ENCODE data around the gene PTPN7. TPM values are rescaled to one million over a fixed set of nuclear protein-coding genes. Genes with fewer than 3 reads are reported as not detected.
A peak's percentile ranks its signal among the peaks of the same experiment; 100 is the strongest.
"Not testable (repeated sequence)": the region's sequence is repeated elsewhere in the genome, so short reads cannot be mapped to it uniquely, and the experiment has no call there.

PTPN7 gene
- total RNA-seq: 0.13 TPM in 2 replicates

DNA sequence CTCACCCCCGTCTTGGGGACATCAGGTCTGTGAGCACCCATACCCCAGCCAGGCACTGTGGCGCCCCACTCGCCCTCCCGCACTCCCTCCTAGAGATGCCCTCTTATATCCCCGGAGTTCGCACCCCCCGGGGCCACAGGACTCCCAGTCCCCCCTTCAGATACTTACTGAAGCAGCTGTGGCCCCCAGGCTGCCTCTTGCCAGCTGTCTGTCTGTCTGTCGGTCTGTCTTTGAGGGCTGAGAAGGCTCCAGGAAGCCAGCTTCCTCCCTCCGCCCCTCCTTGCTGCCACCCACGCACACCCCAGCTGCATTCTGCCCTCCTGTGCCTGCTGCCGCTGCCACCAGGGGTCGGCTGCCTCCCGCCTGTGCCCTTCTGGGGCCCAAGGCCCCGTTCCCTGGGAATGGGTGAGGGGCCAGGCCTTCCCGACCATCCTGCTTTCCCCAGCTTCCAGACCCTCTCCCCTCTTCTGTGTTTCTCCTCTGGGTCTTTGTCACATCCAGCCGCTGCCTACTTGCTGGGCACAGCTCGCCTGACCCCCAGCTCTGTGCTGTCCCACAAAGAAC is at the start of gene PTPN7:
PTPN7 (minus strand) TSS at position 226 of the 564 bp plus-strand sequence. CDS start 1,200 bp downstream, outside the sequence.
- DNase-seq (ENCODE audit: low read depth in 2 of 2): no peak

DNA sequence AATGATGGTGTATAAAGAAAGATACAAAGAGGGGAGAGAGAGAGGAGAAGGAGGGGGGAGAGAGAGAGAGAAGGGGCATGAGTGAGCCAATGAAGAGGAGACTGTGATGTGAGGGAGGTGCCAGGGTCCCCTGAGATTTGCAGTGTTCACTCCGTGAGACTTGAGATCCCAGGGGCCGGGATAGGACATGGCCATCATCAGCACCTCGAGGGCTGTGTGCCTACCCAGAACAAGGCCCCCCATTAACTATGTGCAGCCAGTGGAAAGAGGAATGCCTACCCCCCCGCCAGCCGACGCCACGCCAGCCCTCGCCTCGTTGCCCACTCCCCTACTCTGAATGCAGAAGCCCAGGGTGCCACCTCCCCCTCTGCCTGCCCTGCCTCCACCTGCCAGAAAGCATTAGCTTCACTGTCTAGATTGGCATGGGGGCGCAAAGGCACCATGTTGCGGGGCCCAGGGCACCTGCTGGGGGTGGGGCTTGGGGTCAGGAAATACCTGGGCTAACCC is 48.0 kb upstream of the PTPN7 start:
- no peak for DNase-seq (ENCODE audit: low read depth in 2 of 2)

DNA sequence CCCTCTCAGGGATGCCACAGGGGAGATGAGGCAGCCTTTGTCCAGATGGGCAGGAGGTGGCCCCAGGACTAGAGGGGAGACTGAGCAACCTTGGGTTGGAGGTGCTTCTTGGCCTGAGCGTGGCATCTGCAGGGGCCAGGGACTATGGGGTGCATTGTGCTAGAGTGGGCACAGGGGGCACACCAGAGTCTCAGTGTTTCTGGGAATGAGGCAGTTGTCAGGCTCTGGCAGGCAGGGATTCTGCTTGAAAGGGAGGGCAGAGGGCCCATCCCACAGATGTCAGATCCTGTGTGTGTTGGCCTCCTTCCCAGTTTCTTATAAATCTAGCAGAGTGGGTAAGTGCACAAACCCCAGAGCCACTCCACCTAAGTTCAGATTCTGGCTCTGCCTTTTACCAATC is 46.9 kb upstream of the PTPN7 start:
- DNase-seq (ENCODE audit: low read depth in 2 of 2): peak; percentile 30 to 64

DNA sequence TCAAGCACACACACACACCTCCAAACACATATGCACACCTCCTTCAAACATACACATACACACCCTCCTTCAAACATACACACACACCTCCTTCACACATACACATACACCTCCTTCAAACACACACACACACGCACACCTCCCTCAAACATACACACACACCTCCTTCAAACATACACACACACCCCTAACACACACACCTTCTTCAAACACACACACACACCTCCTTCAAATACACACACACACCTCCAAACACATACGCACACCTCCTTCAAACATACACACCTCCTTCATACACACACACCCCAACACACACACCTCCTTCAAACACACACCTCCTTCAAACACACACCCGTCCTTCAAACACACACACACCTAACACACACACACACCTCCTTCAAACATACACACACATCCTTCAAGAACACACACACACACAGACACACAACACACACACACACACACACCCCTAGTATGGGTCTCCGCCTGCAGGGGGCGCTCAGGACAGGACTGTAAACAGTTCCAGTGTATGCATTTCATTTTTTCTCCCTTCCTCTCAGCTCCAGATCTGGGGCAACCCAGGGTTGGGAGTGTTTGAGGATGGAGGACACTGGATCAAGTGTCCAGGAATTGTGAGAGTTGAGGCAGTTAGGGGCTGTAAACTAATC is 45.3 kb upstream of the PTPN7 start:
- DNase-seq (ENCODE audit: low read depth in 2 of 2): peak in 1 of 2 donors; percentile 19

DNA sequence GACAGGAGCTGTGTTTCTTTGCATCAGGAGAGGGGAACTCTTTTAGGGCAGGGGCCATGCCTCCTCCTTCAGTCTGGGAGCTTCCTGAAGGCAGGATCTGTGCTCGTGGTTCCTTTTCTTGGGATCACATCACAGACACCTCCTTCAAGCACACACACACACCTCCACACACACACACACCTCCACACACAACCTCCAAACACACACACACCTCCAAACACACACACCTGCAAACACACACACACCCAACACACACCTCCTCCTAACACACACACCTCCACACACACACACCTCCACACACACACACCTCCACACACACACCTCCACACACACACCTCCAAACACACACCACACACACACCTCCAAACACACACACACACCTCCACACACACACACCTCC is 43.7 kb upstream of the PTPN7 start:
- DNase-seq (ENCODE audit: low read depth in 2 of 2): no peak

DNA sequence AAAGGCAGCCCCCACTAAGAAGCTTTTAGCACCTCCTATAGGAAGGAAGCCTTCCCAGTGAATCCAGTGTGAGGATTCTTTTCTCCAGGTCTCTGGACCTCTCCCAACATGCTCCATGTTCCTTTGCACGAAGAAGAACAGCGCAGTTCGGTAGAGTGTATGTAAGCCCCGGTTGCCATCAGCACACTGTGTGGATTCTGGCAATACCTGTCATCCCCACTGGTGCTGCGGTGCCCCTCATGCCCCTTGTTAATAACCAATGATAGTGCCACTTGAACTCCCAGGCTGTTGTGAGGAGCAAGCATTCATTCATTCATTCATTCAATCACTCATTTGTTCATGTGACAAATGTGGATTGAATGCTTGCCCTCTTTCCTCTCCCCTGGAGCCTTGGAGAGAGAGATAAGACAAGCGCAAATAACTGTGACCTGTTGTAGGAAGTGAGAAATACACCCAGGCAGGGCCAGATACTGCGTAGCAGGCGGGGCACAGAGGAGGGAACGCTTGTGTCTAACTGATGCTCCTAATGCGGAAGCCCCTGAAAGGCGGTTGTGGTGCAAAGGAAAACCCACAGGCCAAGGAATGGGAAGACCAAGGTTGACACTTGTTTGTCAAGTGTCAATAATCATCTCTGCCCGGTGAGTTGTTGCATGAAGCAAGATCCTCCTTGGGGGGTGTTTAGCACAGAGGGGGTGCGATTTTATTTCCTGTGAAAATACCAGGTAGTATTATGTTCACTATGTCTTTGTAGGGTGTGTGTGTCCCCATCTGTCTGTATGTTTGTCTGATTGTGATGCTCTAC is 43.0 kb upstream of the PTPN7 start:
- no peak for DNase-seq (ENCODE audit: low read depth in 2 of 2)

DNA sequence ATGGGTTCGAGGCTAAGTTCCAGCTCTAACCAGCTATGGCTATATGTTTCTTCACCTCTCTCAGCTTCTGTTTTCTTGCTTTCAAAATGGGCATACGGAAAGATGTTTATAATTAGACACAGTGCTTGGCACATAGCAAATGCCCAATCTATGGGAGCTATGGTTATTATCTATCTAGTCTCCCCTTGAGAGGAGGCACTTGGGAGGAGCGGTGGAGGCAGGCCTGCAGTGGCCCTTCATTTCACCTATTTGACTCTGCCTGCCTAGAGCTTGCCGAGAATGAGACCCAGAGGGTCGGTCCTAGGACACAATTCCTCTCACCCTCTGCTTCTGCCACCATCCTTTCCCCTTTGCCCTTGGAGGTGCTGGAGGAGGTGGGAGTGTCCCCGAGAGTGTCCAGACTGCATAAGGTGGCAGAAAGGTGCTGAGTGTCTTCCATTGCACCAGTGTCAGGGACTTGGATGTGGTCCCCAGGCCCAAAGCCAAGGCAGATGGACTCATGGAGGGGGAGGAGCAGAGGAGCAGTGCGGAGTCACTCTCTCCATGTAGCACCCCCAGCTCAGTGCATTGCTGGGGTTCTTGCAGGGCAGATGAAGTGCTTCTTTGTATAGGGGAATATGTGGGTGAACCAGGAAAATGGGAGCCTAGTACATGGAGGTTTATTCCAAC is 42.2 kb upstream of the PTPN7 start:
- no peak for DNase-seq (ENCODE audit: low read depth in 2 of 2)

DNA sequence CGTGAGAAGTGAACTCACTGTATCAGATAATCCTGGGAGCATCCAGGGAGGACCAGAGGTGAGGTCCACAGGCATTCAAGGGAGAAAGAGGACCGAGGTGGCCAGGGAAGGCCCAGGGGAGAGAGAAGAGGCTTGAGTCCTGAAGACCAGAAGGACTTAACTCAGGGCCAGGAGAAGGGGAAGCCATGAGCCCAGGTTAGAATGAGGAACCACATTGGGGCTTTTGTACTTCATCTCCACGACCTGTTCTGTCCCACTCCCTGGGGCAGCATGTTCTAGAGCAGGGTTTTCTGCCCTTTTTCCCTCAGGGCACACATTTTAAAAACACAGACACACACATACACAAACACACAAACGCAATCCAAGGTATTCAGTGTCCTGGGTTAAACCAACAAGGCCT is 41.6 kb upstream of the PTPN7 start:
- no peak for DNase-seq (ENCODE audit: low read depth in 2 of 2)

DNA sequence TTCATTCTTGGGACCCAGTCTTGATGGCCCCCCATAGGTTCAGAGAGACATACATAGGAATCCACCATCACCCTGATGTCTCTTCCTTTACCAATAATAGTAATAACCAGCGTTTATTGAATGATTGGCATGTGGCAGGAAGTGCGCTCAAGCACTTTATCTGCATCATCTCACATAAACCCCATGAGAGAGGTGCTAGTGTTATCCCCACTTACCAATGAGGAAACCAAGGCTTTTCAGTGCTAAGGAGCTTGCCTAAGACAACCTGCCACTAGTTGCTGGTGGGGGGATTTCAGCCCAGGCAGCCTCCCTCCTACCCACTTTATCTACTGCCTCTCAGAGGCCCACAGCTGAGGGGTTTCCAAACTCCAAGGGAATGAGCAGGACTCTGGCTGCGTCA is 40.9 kb upstream of the PTPN7 start:
- DNase-seq (ENCODE audit: low read depth in 2 of 2): no peak

DNA sequence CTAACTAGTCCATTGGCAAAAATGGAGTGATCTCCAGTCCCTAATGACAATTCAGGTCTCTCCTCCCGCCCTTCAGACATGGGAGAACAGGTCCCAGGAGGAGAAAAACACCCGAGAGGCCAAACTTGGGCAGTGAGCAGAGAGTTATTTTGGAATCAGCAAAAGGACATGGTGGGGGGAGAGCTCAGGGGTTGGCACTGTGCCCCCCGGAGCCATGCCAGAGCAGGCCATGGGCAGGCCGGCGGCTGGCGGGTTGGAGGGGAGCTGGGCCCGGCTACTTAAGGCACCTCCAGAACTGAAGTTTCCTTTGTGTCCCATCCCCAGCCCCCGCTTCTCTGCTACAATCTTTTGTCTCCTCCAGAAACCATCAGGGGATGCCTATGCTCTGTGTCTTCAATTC is 40.3 kb upstream of the PTPN7 start:
- DNase-seq (ENCODE audit: low read depth in 2 of 2): no peak

DNA sequence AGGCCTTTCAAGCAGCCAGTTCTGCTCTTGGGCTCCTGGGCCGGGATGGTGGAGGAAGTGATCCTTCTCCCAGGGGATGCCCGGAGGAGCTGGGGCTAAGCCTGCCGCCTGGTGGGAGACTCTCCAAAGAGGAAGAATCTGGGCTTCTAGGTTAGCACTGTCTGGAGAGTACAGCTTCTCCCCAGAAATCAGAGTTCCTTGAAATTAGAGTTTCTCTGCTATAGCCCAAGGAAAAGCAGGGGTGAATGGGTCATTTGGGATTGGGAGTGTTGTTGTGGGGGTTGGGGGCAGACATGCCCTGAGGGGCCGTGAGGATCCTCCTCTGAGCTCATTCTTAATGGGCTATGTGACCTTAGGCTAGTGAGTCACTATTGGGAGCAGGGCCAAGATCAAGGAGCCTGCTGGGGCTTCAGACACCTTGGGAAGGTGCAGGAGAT is 39.7 kb upstream of the PTPN7 start:
- DNase-seq (ENCODE audit: low read depth in 2 of 2): no peak

DNA sequence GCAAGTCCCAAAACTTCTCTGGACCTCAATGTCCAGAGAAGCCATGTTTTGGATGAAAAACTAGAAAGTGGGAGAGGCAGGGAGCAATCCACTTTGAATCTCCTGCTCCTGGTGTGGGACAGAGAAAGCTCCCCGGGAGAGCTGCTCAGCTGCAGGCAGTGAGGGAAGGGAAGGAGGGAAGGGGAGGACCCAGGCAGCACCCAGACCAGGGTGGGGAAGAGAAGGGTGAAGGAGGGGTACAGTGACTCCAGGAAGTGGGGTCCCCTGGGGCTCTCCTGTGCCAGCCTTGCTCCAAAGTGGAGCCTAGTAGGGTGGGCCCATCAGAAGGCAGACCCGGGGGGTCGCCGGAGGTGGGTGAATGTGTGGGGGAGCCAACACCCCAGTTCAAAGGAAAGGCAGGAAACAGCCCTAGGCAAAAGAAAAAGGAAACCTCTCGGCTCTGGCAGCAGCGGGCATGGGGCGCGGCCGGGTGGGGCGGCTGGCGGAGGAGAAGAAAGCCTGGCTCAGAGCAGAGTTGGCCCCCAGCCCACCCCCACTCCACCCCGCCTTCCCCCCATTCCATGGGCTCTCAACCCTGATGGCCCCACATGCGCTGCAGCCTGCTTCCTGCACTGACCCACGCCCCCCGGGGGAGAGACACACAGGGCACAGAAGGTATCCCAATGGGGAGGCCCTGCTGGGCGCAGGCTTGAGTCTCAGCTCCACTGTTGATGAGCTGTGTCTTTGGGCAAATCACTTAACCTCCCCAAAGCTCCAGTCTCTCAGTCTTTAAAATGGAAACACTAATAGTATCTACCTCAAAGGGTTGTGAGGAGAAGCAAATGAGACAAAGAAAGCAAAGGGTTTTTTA is 38.9 kb upstream of the PTPN7 start:
- no peak for DNase-seq (ENCODE audit: low read depth in 2 of 2)

DNA sequence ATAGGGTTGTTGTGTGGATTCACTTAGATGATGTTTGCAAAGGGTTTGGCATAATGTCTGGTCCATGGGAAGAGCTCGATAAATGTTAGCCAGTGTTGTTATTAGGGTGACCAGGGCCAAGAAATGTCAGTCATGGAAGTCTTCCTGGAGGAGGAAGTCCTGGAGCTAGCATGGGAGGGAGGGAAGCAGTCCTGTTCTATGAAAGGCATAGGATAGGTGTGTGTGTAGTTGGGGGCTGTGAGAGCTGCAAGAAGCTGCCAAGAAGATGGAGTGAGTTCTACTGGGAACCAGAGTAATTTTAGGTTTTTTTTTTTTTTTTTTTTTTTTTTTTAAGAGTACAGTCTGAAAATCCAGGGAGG is 37.9 kb upstream of the PTPN7 start:
- no peak for DNase-seq (ENCODE audit: low read depth in 2 of 2)

DNA sequence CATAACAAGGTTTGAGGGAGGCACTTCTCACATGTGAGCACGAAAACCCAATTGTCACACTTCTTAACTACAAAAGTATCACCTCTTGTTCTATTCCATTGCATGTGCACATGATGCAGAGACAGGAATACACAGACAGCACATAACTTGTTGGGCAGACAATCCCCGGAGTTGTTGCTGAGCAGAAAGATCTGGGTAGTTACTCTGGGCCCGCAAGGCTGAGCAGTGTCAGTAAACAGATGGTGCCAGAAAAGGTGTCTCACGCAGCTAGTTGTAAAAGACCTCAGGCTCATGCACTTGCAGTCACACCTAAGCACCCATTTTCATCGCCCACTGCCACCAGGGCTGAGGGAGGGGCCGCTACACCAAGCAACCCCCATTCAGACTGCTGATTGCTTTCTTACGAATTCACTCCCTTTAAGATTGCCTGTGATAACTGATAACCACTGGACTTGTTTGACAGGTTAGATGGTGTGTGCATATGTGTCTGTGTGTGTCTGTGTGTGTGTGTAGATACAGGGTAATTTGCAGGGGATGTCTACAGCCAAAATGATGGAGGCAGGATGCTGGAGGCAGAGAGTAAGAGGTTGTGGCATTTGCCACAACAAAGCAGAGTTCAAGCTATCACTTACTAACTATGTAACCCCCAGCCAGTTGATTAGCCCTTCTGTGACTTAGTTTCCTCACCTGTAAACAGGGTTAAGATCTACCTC is 37.4 kb upstream of the PTPN7 start:
- DNase-seq (ENCODE audit: low read depth in 2 of 2): no peak

DNA sequence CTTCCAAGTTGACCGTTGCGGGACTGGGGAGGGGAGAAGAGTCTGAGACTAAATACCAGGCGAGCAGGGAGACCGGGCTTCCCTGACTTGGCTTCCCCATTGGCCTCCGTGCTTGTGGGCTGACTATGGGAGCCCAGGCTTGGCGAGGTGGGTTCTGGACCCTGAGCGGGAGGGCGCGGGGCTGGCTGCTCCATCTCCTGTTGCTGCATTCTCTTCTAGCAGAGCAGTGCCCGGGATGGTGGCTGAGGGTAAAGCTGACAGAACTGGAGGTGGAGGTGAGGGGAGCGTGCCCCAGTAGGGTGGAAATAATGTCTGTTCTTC is 33.9 kb upstream of the PTPN7 start:
- no peak for DNase-seq (ENCODE audit: low read depth in 2 of 2)

DNA sequence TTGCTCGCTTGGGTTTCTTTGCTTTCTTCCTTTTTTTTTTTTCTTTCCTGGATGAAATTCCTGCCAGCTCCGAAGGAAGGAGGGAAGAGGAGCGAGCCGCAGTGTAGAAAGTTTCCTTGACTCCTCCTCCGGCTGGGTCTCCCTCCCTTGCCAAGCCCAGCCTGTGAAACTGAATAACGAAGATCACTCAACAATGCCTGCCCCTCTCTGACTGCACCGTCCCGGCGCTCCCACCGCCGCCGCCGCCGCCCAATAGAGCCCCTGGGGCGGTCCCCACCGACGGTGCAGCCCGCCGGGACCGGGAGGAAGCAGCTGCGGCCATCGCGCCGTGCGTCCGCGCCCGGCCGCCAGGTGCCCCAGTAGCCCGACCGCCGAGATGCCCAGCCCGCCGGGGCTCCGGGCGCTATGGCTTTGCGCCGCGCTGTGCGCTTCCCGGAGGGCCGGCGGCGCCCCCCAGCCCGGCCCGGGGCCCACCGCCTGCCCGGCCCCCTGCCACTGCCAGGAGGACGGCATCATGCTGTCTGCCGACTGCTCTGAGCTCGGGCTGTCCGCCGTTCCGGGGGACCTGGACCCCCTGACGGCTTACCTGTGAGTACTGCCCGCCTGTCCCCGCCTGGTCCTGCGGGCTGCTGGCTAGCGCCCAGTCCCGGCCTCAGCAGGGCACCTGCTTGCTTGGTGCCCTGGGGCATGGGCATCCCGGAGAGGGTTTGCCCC is 33.4 kb upstream of the PTPN7 start, which contains the start of gene LGR6:
LGR6 (plus strand) TSS at position 186 of the 714 bp plus-strand sequence; CDS start at position 377, 191 bp downstream.
- peak in 1 of 2 donors; percentile 9 for DNase-seq (ENCODE audit: low read depth in 2 of 2)

DNA sequence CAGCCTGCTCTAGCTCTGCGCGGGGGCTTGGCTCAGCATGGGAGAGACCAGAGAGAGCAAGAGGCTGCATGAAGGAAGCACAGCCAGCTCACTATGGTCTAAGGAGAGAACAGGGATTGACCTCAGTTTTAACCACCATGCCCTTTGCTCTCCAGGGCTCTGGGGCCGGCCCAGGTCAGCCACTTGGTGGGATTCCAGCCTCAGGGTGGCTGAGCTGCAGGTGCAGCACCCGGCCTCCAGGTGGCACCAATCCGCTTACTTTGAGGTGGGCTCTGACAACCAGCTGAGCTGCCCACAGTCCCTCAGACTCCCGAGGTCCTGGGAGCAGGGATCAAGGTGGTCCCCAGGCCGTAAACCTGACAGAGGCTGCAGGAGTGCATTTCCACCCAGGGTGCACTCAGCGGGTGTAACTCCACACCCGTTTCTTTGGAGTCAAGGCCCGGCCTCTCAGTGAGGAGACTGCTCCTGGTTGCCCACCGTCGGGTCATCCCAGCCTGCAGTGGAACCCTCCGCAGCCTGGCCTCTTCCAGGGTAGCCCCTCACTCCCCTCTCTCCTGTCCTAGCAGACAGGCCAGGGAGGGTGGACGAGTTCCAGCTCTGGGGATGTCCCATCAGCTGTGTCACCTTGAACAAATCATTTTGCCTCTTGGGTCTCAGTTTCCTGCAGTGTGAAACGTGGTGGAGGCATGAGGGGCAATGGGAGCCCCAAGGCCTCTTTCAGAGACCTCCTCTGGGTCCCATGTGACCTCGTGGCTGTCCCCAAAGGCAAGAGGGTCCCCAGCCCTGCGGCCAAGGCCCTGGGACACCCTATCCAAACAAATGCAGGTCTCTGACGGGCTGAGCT is 32.6 kb upstream of the PTPN7 start:
- peak; percentile 17 to 52 for DNase-seq (ENCODE audit: low read depth in 2 of 2)

DNA sequence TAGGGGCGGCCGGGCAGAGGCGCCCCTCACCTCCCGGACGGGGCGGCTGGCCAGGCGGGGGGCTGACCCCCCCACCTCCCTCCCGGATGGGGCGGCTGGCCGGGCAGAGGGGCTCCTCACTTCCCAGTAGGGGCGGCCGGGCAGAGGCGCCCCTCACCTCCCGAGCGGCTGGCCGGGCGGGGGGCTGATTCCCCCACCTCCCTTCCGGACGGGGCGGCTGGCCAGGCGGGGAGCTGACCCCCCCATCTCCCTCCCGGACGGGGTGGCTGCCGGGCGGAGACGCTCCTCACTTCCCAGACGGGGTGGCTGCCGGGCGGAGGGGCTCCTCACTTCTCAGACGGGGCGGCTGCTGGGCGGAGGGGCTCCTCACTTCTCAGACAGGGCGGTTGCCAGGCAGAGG is 31.0 kb upstream of the PTPN7 start:
- not testable (repeated sequence) for DNase-seq (ENCODE audit: low read depth in 2 of 2)

All from dermis microvascular lymphatic vessel endothelial cell (primary cell).